Skeletal muscle cell (primary cell): ENCODE measurements around the gene CCDC92.
"Not testable (repeated sequence)": the region's sequence is repeated elsewhere in the genome, so short reads cannot be mapped to it uniquely, and the experiment has no call there.

Source experiments
- DNase-seq: peaks from one replicate; pipeline ENCODE4 v3.0.0-alpha.2; 2010; ENCODE audit warnings: low read depth
- H3K4me3 ChIP-seq: 2 replicates; pipeline ENCODE4 v1.5.1; 2011; ENCODE audit warnings: low read depth, mild to moderate bottlenecking, control low read depth, low read length, moderate library complexity

The CCDC92 gene

GRCh38 chr12:123923038-123923437 is 49.6 kb downstream of the CCDC92 start:
- DNase-seq, result no peak
- no peak overlapping the region for H3K4me3 ChIP-seq

DNA sequence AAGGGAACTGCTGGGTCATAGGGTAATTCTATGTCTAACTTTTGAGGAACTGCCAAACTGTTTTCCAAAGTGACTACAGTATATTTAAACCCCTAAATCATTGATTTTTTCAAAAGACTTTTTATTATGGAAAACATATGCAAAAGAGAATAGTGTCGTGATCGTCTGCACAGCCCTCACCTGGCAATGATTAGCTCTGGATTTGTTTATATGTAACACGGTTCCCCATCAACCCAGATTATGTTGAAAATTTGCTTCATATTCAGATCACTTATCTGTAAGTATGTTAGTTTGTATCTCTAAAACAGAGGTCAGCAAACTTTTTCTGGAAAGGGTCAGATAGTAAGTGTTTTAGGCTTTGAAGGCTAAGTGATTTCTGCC is 52.7 kb downstream of the CCDC92 start:
- no peak for DNase-seq
- H3K4me3 ChIP-seq, result no peak overlapping the region

DNA sequence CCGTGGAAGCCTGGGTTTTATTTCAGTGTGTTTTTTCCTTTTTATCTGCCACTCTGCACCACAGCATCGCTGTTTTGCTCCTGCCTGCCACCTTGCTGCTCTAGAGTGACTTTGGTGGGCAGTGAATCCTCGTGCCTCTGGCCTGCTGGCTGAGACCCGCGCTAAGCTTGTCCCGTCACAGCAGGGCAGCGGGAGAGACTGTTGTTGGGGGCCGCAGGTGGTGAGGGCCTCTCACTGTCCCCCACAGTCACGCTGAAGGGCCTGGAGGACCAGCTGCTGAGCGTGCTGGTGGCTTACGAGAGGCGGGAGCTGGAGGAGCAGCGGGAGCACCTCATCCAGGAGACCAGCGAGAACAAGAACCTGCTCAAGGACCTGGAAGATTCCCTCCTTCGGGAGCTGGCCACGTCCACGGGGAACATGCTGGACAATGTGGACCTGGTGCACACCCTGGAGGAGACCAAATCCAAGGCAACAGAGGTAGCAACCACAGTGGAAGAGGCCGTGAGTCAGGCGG is 55.2 kb downstream of the CCDC92 start:
- H3K4me3 ChIP-seq, result no peak overlapping the region
- DNase-seq, result no peak

- no peak overlapping the region for H3K4me3 ChIP-seq
- no peak for DNase-seq
Observed at GRCh38 chr12:123916729-123917128, 55.9 kb downstream of the CCDC92 start.

- DNase-seq, result no peak
- no peak overlapping the region for H3K4me3 ChIP-seq
Observed at GRCh38 chr12:123914726-123915333, 57.8 kb downstream of the CCDC92 start.

- DNase-seq, result no peak
- no peak overlapping the region for H3K4me3 ChIP-seq
Observed at GRCh38 chr12:123912415-123913380, 59.9 kb downstream of the CCDC92 start.

GRCh38 chr12:123911672-123912409 is 60.8 kb downstream of the CCDC92 start:
- not testable (repeated sequence) for H3K4me3 ChIP-seq, DNase-seq

DNA sequence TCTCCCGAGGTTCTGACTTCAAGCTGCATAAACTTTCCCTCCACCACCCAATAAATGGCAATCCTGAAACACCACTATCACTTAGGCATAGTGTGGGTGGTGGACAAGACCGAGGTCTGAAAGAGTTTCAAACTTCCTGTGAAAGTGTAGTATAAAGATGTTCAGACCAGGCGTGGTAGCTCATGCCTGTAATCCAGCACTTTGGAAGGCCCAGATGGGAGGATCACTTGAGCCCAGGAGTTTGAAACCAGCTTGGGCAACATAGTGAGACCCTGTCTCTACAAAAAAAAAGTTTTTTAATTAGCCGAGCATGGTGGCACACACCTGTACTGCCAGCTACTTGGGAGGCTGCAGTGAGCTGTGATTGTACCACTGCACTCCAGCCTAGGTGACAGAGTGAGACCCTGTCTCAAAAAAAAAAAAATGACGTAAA is 61.9 kb downstream of the CCDC92 start:
- DNase-seq, result no peak
- H3K4me3 ChIP-seq, result no peak overlapping the region

- no peak for DNase-seq
- no peak overlapping the region for H3K4me3 ChIP-seq
Observed at GRCh38 chr12:123910057-123910456, 62.6 kb downstream of the CCDC92 start.

- no peak for DNase-seq
- H3K4me3 ChIP-seq, result no peak overlapping the region
Observed at GRCh38 chr12:123908884-123909725, 63.5 kb downstream of the CCDC92 start.

GRCh38 chr12:123907726-123908476 is 64.7 kb downstream of the CCDC92 start:
- no peak overlapping the region for H3K4me3 ChIP-seq
- DNase-seq, result no peak

DNA sequence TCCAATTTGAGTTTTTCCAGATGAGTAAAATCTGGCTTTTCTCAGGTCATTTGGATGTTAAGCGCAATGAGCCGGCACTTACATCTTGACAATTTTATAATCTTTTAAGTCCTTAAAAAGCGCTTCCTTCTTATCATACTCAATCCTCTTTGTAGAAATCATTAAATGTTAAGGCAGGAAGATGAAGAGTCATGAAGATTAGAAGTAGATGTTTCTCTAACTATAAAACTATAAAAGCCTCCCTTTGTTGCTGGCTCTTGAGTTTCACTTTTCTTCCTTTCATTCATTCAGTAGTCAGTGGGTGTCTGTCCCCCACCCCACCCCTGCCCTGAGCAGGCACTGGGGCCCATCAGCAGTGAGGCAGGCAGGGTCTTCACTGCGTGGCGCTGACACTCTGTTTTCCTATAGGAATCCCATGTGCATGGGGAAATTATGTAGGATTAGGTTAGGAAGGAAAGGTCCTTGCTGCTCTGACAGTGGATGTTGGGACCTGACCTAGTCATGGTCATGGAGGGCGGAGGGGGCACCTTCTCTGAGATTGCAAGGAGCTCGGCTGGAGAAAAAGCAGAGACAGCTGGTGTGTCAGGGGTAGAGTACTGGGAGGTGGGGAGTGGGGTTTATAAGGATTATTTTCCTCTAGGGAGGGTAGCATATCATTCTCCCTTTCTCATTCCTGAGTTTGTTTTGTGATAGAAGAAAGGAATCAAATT is 65.8 kb downstream of the CCDC92 start:
- no peak for DNase-seq
- no peak overlapping the region for H3K4me3 ChIP-seq

- DNase-seq, result no peak
- no peak overlapping the region for H3K4me3 ChIP-seq
Observed at GRCh38 chr12:123905319-123905925, 67.2 kb downstream of the CCDC92 start.

GRCh38 chr12:123903301-123904065 is 69.1 kb downstream of the CCDC92 start:
- no peak overlapping the region for H3K4me3 ChIP-seq
- DNase-seq, result no peak

DNA sequence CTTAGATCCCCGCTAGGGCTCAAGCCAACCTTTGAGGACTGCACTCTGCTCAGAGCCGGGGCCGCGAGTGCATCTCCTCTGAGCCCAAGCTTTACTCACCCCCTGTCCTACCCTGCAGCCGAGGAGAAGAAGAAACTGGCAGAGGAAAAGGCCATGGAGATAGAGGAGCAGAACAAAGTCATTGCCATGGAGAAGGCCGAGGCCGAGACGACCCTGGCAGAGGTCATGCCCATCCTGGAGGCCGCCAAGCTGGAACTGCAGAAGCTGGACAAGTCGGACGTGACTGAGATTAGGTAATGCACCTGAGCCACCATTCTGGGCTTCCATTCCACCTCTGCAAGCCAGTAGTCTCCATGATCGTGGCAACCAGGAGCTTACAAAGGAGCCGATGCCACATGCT is 69.8 kb downstream of the CCDC92 start:
- no peak for DNase-seq
- H3K4me3 ChIP-seq, result no peak overlapping the region

DNA sequence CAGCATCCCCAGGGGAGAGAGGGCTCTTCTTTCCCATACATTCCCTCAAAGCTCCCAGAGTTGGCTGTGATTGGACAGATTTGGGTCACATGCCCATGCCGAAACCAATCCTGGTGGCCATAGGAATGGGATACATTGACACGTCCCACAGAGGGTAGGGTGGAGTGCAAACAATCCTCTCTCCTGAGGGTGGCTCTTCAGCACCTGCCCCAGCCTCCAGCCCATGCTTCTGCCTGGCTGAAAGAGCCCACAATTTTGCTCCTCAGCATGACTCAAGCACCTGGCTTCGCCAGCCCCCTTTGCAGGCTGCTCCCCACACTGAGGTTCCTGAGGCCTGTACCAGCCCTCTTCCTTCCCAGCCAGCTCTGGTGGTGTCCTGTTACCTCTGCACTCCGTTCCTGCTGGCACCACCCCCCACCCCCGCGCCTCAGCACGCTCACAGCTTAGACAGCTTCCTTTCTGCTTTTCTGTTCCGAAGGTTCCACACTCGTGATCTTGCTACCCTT is 71.7 kb downstream of the CCDC92 start:
- no peak for DNase-seq
- H3K4me3 ChIP-seq, result peak overlapping the region; percentile 11

DNA sequence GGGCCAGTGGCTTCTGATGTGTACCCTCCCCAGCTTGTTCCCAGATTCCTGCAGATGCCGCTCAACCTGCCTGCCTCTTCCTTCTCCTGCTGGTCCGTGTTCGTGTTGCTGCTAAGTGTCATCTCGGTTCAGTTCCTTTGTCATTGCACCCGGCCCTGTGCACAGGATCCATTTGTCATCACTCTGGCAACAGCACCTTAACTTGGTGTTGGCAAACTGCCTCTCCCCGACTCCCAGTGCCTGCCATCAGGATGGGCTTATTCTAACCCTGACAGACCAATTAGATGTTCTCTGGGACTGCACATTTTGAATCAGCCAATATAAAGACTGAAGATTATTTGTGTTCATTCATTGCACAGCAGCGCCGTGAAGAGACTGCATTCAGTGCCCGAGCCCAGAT is 73.3 kb downstream of the CCDC92 start:
- DNase-seq, result no peak

More for the DNA sequence above, 73.3 kb downstream of the CCDC92 start:
- H3K4me3 ChIP-seq, result no peak overlapping the region
